ENCODE results near the gene ACP2. TPM values are rescaled to one million over a fixed set of nuclear protein-coding genes. Genes with fewer than 3 reads are reported as not detected.

The ACP2 gene
- polyA plus RNA-seq, 1 of the 3 experiments (the other 2 are of a cell fraction): 17.5 TPM

- CTCF ChIA-PET: interaction anchor here (0.6 to 5.8 kb wide), 11 partner anchors 13 to 179 kb away, joined by 3 to 31 read pairs (median 6); partner anchors contain the start of genes ACP2 and NR1H3
These were observed 15.6 kb downstream of the ACP2 start for GRCh38 chr11:47233051-47233450.

More at GRCh38 chr11:47233051-47233450, 15.6 kb downstream of the ACP2 start:
- Histone ChIP-seq H3K4me2 (no peak overlapping the region), H3K36me3 (replicated peaks in 1 of 2; ENCODE audit: control insufficient read depth in 1 of 2, insufficient read depth in 2 of 2, low read length in 1 of 2) (peaks cover 17 to 57% of the 10 kb centered on the region in 2 experiments), H4K20me1 (ENCODE audit: insufficient read depth) (no peaks in the 10 kb centered on the region), H3K9me3 (no peaks in the 10 kb centered on the region), H3K79me2 (ENCODE audit: insufficient read depth) (peaks cover 10% of the 10 kb centered on the region), H3K9me2 (no peaks in the 10 kb centered on the region), H3K27me3 (ENCODE audit: insufficient read depth) (no peaks in the 10 kb centered on the region), H3K27ac (ENCODE audit: low read depth in 2 of 2, low read length in 1 of 2) (no peak overlapping the region), H3K9ac (no peak overlapping the region), H3K4me1 (ENCODE audit: control insufficient read depth in 1 of 2, insufficient read depth in 2 of 2, low read depth in 1 of 2, low read length in 1 of 2) (peaks cover 2 to 14% of the 10 kb centered on the region in 2 experiments; a peak in 2 of 4 replicates), H2AFZ (ENCODE audit: low read depth) (no peak overlapping the region), H3K4me3 (ENCODE audit: low read depth in 2 of 2, low read length in 1 of 2) (no peak overlapping the region), H3F3A (replicated peaks; ENCODE audit: insufficient read depth) (peaks cover 33% of the 10 kb centered on the region)
- TF ChIP-seq SMC3 (IDR thresholded peaks at IDR 0.05; ENCODE audit: low read depth, low read length) (no peak), MXI1 (IDR thresholded peaks at IDR 0.05; ENCODE audit: low read depth, low read length) (no peak), MAX (IDR thresholded peaks at IDR 0.05; ENCODE audit: low read depth) (no peak), YY1 (IDR thresholded peaks at IDR 0.05; ENCODE audit: low read depth) (no peak), EP300 (IDR thresholded peaks at IDR 0.05; ENCODE audit: borderline replicate concordance in 1 of 2, low read depth in 1 of 2, low read length in 1 of 2) (no peak), FOXM1 (IDR thresholded peaks at IDR 0.05; ENCODE audit: low read depth) (no peak), MEF2A (IDR thresholded peaks at IDR 0.05; ENCODE audit: borderline replicate concordance, low read depth) (no peak), GABPA (IDR thresholded peaks at IDR 0.05; ENCODE audit: low read depth) (no peak), RAD21 (IDR thresholded peaks at IDR 0.05; ENCODE audit: low read length) (no peak), RFX5 (IDR thresholded peaks at IDR 0.05; ENCODE audit: low read length) (no peak), FOSL2 (IDR thresholded peaks at IDR 0.05; ENCODE audit: borderline replicate concordance, low read depth) (no peak), RCOR1 (IDR thresholded peaks at IDR 0.05; ENCODE audit: low read length) (no peak), PBX3 (IDR thresholded peaks at IDR 0.05) (no peak), FOXJ3 (CRISPR knock-in tag; IDR thresholded peaks at IDR 0.05) (no peak), CTCF (IDR thresholded peaks at IDR 0.05) (no peak), REST (IDR thresholded peaks at IDR 0.05; ENCODE audit: low read depth, low read length) (no peak), USF1 (IDR thresholded peaks at IDR 0.05; ENCODE audit: borderline replicate concordance, low read depth) (no peak)
- TF ChIP-seq, protein P1, sequence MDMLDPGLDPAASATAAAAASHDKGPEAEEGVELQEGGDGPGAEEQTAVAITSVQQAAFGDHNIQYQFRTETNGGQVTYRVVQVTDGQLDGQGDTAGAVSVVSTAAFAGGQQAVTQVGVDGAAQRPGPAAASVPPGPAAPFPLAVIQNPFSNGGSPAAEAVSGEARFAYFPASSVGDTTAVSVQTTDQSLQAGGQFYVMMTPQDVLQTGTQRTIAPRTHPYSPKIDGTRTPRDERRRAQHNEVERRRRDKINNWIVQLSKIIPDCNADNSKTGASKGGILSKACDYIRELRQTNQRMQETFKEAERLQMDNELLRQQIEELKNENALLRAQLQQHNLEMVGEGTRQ (IDR thresholded peaks at IDR 0.05; ENCODE audit: borderline replicate concordance, low read depth, low read length): no peak
- TF ChIP-seq, protein P2, sequence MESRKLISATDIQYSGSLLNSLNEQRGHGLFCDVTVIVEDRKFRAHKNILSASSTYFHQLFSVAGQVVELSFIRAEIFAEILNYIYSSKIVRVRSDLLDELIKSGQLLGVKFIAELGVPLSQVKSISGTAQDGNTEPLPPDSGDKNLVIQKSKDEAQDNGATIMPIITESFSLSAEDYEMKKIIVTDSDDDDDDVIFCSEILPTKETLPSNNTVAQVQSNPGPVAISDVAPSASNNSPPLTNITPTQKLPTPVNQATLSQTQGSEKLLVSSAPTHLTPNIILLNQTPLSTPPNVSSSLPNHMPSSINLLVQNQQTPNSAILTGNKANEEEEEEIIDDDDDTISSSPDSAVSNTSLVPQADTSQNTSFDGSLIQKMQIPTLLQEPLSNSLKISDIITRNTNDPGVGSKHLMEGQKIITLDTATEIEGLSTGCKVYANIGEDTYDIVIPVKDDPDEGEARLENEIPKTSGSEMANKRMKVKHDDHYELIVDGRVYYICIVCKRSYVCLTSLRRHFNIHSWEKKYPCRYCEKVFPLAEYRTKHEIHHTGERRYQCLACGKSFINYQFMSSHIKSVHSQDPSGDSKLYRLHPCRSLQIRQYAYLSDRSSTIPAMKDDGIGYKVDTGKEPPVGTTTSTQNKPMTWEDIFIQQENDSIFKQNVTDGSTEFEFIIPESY (IDR thresholded peaks at IDR 0.05; ENCODE audit: borderline replicate concordance, low read depth): no peak
- TF ChIP-seq, protein P3, sequence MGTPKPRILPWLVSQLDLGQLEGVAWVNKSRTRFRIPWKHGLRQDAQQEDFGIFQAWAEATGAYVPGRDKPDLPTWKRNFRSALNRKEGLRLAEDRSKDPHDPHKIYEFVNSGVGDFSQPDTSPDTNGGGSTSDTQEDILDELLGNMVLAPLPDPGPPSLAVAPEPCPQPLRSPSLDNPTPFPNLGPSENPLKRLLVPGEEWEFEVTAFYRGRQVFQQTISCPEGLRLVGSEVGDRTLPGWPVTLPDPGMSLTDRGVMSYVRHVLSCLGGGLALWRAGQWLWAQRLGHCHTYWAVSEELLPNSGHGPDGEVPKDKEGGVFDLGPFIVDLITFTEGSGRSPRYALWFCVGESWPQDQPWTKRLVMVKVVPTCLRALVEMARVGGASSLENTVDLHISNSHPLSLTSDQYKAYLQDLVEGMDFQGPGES (IDR thresholded peaks at IDR 0.05; ENCODE audit: low read depth, low read length): no peak
- WGBS (ENCODE audit: low lambda C conversion rate): 98% methylated on average over 4 of the region's 4 CpGs
- DNase-seq: no peak
- POLR2A ChIA-PET: interaction anchor here (0.6 to 3.4 kb wide), 3 partner anchors 16 to 81 kb away, joined by 3 to 12 read pairs (median 10); partner anchors contain the start of gene ACP2

Measured in SK-N-SH (cell line).